Left forelimb (tissue), 1 donor: ENCODE data around the gene LDLRAD4.
"Not testable (repeated sequence)": the region's sequence is repeated elsewhere in the genome, so short reads cannot be mapped to it uniquely, and the experiment has no call there.

ENCODE experiments used
- DNase-seq: peaks from one replicate; pipeline ENCODE4 v3.0.0-alpha.2; 2018; ENCODE audit warnings: low spot score

LDLRAD4 gene

GRCh38 chr18:13486284-13486683 is 267.7 kb downstream of the LDLRAD4 start:
- no peak for DNase-seq

DNA sequence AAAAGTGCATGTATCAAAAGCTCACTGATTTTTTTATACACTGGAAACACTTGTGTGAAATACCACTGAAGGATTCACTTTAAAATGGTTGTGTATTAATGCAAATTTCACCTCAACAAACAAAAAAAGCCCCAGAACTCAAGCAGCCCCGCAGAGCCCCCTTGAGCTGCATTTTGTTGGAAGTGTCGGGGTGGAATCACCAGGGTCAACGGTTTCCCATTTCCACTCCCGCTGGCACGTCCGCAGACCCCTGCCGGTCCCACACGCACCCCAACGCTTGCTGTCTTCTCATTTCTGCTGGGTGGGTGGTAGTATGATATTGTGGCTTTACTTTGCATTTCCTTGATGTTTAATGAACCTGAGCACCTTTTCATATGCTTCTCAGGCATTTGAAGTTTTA is 268.1 kb downstream of the LDLRAD4 start:
- no peak for DNase-seq

GRCh38 chr18:13487237-13487636 is 268.7 kb downstream of the LDLRAD4 start:
- DNase-seq: no peak

DNA sequence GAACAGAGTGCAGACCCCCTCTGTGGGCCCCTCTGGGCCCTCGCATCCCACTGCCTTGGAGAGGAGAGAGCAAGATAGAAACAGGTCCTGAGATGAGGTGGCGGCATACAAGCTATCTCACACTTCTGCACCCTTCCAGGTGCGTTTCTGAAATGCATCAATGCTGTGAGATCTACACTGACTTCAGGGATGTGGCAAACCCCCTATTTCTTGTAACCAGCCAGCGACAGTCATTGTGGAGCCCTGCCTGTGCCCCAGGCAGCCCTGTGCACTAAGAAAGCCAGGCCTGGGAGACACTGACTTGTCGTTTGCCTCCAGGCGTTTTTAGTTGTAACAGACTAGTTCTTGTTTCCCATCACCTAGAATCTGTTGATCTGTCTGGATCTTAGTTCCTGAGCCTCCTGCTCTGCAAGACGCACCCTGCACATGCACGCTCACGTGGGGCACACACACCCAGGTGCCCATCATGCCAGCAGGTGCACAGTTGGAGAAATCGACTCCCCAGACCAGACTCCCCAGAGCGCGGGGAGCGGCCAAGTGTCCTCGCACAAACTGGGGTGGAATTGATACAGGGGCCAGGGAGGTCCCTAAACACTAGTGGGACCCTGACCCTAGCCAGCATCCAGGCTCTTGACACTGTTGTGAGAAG is 269.8 kb downstream of the LDLRAD4 start:
- no peak for DNase-seq

- DNase-seq: not testable (repeated sequence)
These were observed 270.7 kb downstream of the LDLRAD4 start for GRCh38 chr18:13489303-13489702.

DNA sequence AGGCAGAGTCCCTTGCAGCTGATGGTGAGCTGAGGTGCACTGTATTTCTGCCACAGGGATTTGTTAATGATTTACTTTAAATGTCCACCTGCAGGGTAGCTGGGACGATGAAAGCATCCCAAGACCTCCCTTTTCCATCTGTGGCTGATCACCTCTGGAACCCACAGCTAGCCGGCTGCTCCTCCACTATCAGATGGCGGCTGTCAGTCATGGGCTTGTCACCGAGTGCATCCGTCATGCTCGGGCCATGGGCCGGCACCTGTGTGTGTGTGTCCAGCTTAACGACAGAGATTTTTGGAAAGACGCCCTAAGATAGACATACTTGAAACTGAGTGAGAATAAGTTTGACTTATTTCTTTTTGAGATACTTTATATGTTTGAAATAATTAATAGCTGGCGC is 272.6 kb downstream of the LDLRAD4 start:
- DNase-seq: no peak

GRCh38 chr18:13492314-13492713 is 273.8 kb downstream of the LDLRAD4 start:
- no peak for DNase-seq

DNA sequence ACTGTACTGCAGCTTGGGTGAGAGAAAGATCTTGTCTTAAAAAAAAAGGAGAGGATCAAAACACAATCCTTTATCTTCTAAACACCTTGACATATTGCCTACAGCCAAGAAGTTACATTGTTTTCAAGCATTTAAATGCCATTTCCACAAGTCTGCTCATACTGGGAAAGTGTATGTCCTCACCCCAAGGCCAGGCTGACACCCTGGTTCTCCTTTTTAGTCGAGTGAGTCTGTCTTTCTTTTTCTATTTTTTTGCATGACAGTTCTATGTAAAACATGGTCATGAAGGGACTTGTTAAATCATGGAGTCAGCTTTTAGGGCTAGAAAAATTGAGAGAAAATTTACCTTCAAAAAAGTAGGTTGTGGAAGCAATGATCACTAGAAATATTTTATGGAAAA is 274.5 kb downstream of the LDLRAD4 start:
- DNase-seq: no peak

GRCh38 chr18:13493725-13494124 is 275.2 kb downstream of the LDLRAD4 start:
- DNase-seq: no peak

- DNase-seq: no peak
These were observed 276.4 kb downstream of the LDLRAD4 start for GRCh38 chr18:13494871-13495445.

DNA sequence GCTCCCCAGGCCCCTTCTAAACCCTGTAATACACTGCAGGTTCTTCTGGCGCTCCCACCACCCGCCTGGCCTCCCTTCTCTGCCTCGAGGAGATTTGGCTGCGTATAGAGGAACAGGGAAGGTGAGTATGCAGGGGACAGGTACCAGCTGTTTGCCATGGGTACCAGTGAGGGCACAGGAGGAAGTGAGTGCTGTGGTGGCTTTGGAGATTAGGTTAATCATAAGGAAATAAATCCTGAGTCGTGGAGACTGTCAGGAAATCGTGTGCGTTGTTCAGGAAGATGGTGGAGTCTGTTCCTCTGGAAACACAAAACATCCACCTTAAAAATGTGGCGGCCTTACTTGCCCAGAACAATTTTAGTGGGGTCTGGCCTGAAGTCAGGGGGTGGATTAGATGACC is 277.4 kb downstream of the LDLRAD4 start:
- no peak for DNase-seq

- DNase-seq: no peak
These were observed 278.2 kb downstream of the LDLRAD4 start for GRCh38 chr18:13496691-13497281.

DNA sequence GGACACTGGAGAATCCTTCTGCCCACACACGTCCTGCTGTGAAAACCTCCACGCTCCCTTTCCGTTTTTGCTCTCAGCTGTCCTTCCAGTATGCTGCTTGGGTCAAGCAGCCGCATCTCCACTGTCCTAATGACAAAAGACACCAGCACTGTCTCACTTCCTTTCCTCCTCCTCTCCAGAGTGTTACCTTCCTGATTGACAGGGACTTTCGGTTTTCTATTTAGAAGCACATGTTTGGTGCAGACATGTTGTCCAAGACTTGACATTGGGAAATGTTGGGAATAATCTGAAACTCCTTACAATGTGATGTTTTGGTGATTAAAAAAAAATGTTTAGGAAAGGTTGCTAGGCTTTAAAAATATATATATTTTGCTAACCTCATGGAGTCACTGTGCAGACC is 281.2 kb downstream of the LDLRAD4 start:
- no peak for DNase-seq

GRCh38 chr18:13500227-13500865 is 281.8 kb downstream of the LDLRAD4 start:
- DNase-seq: no peak

DNA sequence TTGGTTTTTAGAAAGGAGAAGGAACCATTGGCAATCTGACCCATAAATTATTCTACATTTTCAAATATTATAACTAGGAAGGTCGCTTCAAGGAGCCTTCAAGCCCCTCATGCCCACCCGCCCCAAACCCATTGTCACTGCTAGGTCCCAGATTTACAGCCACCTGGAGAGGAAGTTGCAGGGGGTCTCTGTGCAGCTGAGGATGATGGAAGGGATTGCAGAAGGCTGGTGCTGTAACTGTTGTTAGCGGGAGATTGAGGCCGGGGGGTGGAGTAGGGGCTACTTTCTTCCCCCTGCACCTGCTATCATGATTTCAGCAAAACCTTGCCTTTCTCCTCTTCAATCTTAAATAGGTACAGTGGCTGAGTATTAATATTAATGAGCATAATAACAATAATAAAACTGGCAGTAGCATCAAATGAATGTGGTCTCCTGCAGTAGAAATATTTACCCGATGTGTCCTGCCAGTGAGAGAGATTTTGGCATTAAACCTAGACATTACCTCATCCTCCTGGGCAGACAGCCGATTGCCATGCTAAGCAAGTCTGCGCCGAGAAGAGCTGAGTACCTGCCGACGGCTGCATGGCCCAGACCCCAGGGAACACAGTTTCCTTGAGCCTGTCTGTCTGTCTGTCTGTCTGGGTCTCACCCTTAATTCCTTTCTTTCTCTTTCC is 282.4 kb downstream of the LDLRAD4 start:
- DNase-seq: peak; percentile 78

- DNase-seq: no peak
These were observed 283.0 kb downstream of the LDLRAD4 start for GRCh38 chr18:13501543-13501887.

DNA sequence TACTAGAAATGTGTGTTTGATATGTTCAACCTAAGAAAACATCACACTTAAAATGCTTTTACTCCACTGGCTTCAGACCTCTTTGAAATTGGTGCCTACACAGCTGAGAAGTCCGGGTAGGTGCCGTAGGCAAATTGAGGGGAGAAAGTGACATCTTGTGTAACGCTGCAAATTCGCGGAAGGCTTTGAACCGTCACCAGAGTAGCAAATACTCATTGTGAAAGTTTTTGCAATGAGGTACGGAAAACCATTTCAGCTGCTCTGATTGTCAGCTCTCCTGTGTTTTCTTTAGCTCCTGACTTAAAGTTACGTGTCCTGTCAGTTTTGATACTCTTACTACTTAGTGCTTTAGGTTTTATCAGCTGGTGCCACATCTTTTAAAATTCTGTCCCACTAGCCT is 283.3 kb downstream of the LDLRAD4 start:
- DNase-seq: no peak

DNA sequence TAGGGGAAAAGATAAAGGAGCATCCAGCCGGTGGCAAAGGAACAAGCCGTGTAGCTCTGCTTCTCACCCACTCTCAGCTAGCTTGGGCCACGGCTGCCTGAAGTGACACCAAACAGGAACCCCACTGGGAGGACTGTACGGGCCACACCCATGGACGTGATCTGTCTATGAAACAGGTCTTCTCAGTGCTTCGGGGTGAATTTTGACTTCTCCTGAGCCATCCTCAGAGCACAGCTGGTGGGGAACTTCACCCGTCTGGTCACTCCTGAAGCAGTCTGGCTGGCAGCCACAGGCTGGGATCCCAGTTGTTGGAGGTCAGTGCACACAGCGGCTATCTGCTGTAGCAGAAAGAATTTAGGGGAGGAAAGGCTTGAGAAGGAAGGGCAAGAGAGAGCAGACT is 284.0 kb downstream of the LDLRAD4 start:
- no peak for DNase-seq

DNA sequence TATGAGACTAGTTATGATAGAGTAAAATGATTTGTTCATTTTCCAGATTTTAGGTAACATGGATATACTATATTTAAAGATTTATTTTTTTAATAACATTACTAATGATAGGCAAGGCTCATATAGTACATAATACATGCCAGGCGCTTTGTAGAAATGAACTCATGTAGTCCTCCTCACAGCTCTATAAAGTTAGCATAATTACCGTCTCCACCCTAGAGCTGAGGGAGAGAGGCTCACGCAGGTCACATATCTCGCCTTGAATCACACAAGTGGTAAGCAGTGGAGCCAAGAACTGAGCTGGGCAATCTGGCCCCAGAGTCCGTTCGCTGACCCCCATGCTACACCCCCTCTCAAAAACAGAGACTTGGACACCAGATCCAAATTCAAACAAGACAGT is 285.3 kb downstream of the LDLRAD4 start:
- no peak for DNase-seq

GRCh38 chr18:13505780-13506345 is 287.3 kb downstream of the LDLRAD4 start:
- DNase-seq: no peak

DNA sequence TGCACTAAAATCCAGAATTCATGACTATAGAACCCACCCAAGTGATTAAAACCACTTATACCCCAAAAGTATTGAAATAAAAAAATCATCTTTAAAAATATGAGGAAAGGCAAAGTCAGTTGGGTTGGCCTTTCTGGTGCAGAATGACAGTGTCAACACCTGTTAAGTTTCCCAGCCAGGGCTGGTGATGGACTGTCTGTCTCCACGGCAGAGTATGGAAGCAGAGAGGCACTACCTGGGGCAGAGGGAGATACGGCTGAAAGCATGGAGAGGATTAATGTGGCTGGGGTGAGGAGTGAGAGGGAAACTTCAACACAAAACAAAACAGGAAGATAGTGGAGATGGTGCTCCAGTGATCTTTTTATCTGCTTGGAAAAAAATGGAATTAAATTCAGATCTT is 292.0 kb downstream of the LDLRAD4 start:
- no peak for DNase-seq

GRCh38 chr18:13511961-13512577 is 293.5 kb downstream of the LDLRAD4 start:
- no peak for DNase-seq
